BJ (cell line): ENCODE data around the gene KNSTRN. TPM values are rescaled to one million over a fixed set of nuclear protein-coding genes. Genes with fewer than 3 reads are reported as not detected.

Experiments
- CTCF ChIA-PET: fragments of 350-600 bp; formaldehyde crosslinking; extraction: SDS; loops from one replicate; lab custom pipeline; 2021; ENCODE audit warnings: antibody characterized with exemption, inconsistent platforms; lab: Yijun Ruan, JAX
- POLR2A ChIA-PET: fragments of 300-600 bp; sonication (Branson Sonifier 250); formaldehyde crosslinking; extraction: SDS; loops from one replicate; lab custom pipeline; 2021; ENCODE audit warnings: antibody characterized with exemption; lab: Charles Lee
- DNase-seq: peaks from one replicate; pipeline ENCODE4 v3.0.0-alpha.2; 2011; ENCODE audit warnings: low read depth
- H3K27me3 ChIP-seq: 2 replicates; pipeline ENCODE4 v1.6.0; 2011; ENCODE audit warnings: low read length; ENCODE audit not compliant: control insufficient read depth, insufficient read depth
- H3K36me3 ChIP-seq: 2 replicates; pipeline ENCODE4 v1.5.1; 2011; ENCODE audit warnings: low read length; ENCODE audit not compliant: control insufficient read depth, insufficient read depth
- H3K4me3 ChIP-seq: 2 replicates; pipeline ENCODE4 v1.5.1; 2011; ENCODE audit warnings: low read depth, mild to moderate bottlenecking, control low read depth, low read length
- CTCF ChIP-seq: IDR thresholded peaks from 2 replicates; pipeline ENCODE4 v1.5.1; 2011; ENCODE audit warnings: low read depth, mild to moderate bottlenecking, control low read depth, inconsistent platforms, low read length, moderate library complexity; ENCODE audit not compliant: insufficient read depth
- polyA plus RNA-seq: library from polyadenylated mRNA; depleted of rRNA; stranded (reverse); fragments of >200 nt; gene quantifications from 2 replicates; pipeline ENCODE4 v1.2.3, GENCODE V29; 2011

KNSTRN gene
- polyA plus RNA-seq, 1 experiment = 26.4 TPM

- CTCF ChIA-PET = interaction anchor here (0.8 to 11.3 kb wide), 6 partner anchors 11 to 82 kb away, joined by 3 to 112 read pairs (median 5); partner anchors contain the start of gene CCDC9B
- no peak for TF ChIP-seq CTCF
- Histone ChIP-seq H3K36me3 (no peaks in the 10 kb centered on the region), H3K4me3 (no peak overlapping the region), H3K27me3 (peaks cover 15% of the 10 kb centered on the region)
- DNase-seq = no peak
- POLR2A ChIA-PET = no interaction called here
Observed at GRCh38 chr15:40355976-40356585, 26.4 kb upstream of the KNSTRN start.

- no peak overlapping the region for H3K4me3 ChIP-seq
- TF ChIP-seq CTCF = no peak
- H3K36me3 ChIP-seq = no peaks in the 10 kb centered on the region
- H3K27me3 ChIP-seq = peaks cover 19% of the 10 kb centered on the region
- no peak for DNase-seq
- CTCF ChIA-PET = interaction anchor here (1.3 to 11.3 kb wide), 2 partner anchors 11 to 16 kb away, joined by 5 to 112 read pairs; partner anchors contain the start of gene CCDC9B
- POLR2A ChIA-PET = no interaction called here
Observed at GRCh38 chr15:40357246-40357645, 25.3 kb upstream of the KNSTRN start.

- TF ChIP-seq CTCF = no peak
- POLR2A ChIA-PET = no interaction called here
- Histone ChIP-seq H3K36me3 (no peaks in the 10 kb centered on the region), H3K4me3 (peak within 1 kb of the TSS; percentile 51), H3K27me3 (peaks cover 17% of the 10 kb centered on the region)
- CTCF ChIA-PET = interaction anchor here (0.6 to 11.3 kb wide), 4 partner anchors 11 to 75 kb away, joined by 3 to 112 read pairs (median 4); partner anchors contain the start of genes ANKRD63 and CCDC9B
- DNase-seq = no peak
Observed at GRCh38 chr15:40357723-40358470, 24.6 kb upstream of the KNSTRN start, which contains the start of gene DISP2. DISP2 (plus strand) TSS chr15:40358219; CDS start chr15:40358322, 103 bp downstream.

- Histone ChIP-seq H3K36me3 (no peaks in the 10 kb centered on the region), H3K27me3 (peaks cover 14% of the 10 kb centered on the region), H3K4me3 (peak overlapping the region; percentile 51)
- ChIA-PET POLR2A (no interaction called here), CTCF (interaction anchor here (0.9 to 11.3 kb wide), 2 partner anchors 17 to 63 kb away, joined by 3 to 112 read pairs; partner anchors contain the start of gene CCDC9B)
- no peak for DNase-seq
- peak; percentile 24 for TF ChIP-seq CTCF
Observed at GRCh38 chr15:40358471-40359353, 23.8 kb upstream of the KNSTRN start.
